GM18873 (cell line): Measurements from ENCODE around the gene IYD.
"Not testable (repeated sequence)": the region's sequence is repeated elsewhere in the genome, so short reads cannot be mapped to it uniquely, and the experiment has no call there.

ENCODE experiments used
- ATAC-seq: cut with Tn5 transposase; IDR thresholded peaks from one replicate; pipeline ENCODE4 v1.9.1; 2021; ENCODE audit warnings: mild to moderate bottlenecking, moderate library complexity, moderate number of reproducible peaks; ENCODE audit not compliant: unreplicated experiment, low FRiP score

The IYD gene

GRCh38 chr6:150349546-150349945 lies 19.3 kb upstream of the IYD start:
- no peak for ATAC-seq

GRCh38 chr6:150352321-150353296 lies 16.2 kb upstream of the IYD start:
- ATAC-seq: no peak

GRCh38 chr6:150353445-150353844 lies 15.4 kb upstream of the IYD start:
- ATAC-seq: no peak

GRCh38 chr6:150354754-150355571 lies 13.8 kb upstream of the IYD start:
- ATAC-seq: no peak

- ATAC-seq: no peak
Observed at GRCh38 chr6:150355932-150356331, 12.9 kb upstream of the IYD start.

GRCh38 chr6:150361876-150362275 lies 6.9 kb upstream of the IYD start:
- no peak for ATAC-seq

- ATAC-seq: no peak
Observed at GRCh38 chr6:150363733-150364132, 5.1 kb upstream of the IYD start.

- no peak for ATAC-seq
Observed at GRCh38 chr6:150366118-150366778, 2.6 kb upstream of the IYD start.

- ATAC-seq: no peak
Observed at GRCh38 chr6:150369408-150369807, 596 bp downstream of the IYD start.

- no peak for ATAC-seq
Observed at GRCh38 chr6:150370112-150370511, 1.3 kb downstream of the IYD start.

- ATAC-seq: no peak
Observed at GRCh38 chr6:150371356-150371755, 2.5 kb downstream of the IYD start.

- no peak for ATAC-seq
Observed at GRCh38 chr6:150372051-150372450, 3.2 kb downstream of the IYD start.

GRCh38 chr6:150373260-150373701 lies 4.5 kb downstream of the IYD start:
- no peak for ATAC-seq

GRCh38 chr6:150374346-150374745 lies 5.5 kb downstream of the IYD start:
- not testable (repeated sequence) for ATAC-seq

- ATAC-seq: no peak
Observed at GRCh38 chr6:150377211-150377781, 8.5 kb downstream of the IYD start.

GRCh38 chr6:150380256-150380655 lies 11.4 kb downstream of the IYD start:
- ATAC-seq: no peak

GRCh38 chr6:150382171-150382570 lies 13.4 kb downstream of the IYD start:
- ATAC-seq: no peak

GRCh38 chr6:150391414-150391813 lies 22.6 kb downstream of the IYD start:
- ATAC-seq: no peak

GRCh38 chr6:150391890-150392289 lies 23.1 kb downstream of the IYD start:
- no peak for ATAC-seq

- ATAC-seq: no peak
Observed at GRCh38 chr6:150392452-150393220, 23.8 kb downstream of the IYD start.
